DMS153 (cell line): ENCODE measurements around the gene USP47.

Source experiments
- DNase-seq: peaks from one replicate; lab custom pipeline; 2025; lab: John Stamatoyannopoulos, UW

USP47 gene

GRCh38 chr11:11981364-11981763 lies 139.6 kb downstream of the USP47 start:
- no peak for DNase-seq

- DNase-seq = no peak
Observed at GRCh38 chr11:11981840-11982239, 140.1 kb downstream of the USP47 start.

GRCh38 chr11:11982461-11982860 lies 140.7 kb downstream of the USP47 start:
- DNase-seq = no peak

GRCh38 chr11:11982975-11983374 lies 141.2 kb downstream of the USP47 start:
- DNase-seq = no peak

GRCh38 chr11:11983427-11983826 lies 141.7 kb downstream of the USP47 start:
- DNase-seq = no peak

- DNase-seq = no peak
Observed at GRCh38 chr11:11984563-11984962, 142.8 kb downstream of the USP47 start.

GRCh38 chr11:11985016-11985715 lies 143.4 kb downstream of the USP47 start:
- no peak for DNase-seq

GRCh38 chr11:11985954-11986949 lies 144.5 kb downstream of the USP47 start:
- DNase-seq = no peak

GRCh38 chr11:11987503-11988022 lies 145.8 kb downstream of the USP47 start:
- no peak for DNase-seq

GRCh38 chr11:11988099-11988651 lies 146.4 kb downstream of the USP47 start:
- no peak for DNase-seq

GRCh38 chr11:11988681-11989261 lies 147.0 kb downstream of the USP47 start:
- DNase-seq = no peak

GRCh38 chr11:11989774-11990744 lies 148.3 kb downstream of the USP47 start:
- DNase-seq = no peak

GRCh38 chr11:11992257-11993212 lies 150.8 kb downstream of the USP47 start:
- DNase-seq = no peak

GRCh38 chr11:11993839-11994238 lies 152.1 kb downstream of the USP47 start:
- DNase-seq = no peak

- DNase-seq = no peak
Observed at GRCh38 chr11:11995601-11996000, 153.8 kb downstream of the USP47 start.

GRCh38 chr11:11996321-11997048 lies 154.7 kb downstream of the USP47 start:
- DNase-seq = no peak

- DNase-seq = no peak
Observed at GRCh38 chr11:11997049-11997322, 155.2 kb downstream of the USP47 start.

GRCh38 chr11:11998091-11998781 lies 156.5 kb downstream of the USP47 start:
- no peak for DNase-seq

- no peak for DNase-seq
Observed at GRCh38 chr11:12001186-12001585, 159.4 kb downstream of the USP47 start.
